GM12892 (cell line): Measurements from ENCODE around the gene ALAS2.

Experiments
- POLR2A ChIP-seq: IDR thresholded peaks from 2 replicates; pipeline ENCODE4 v1.6.1; 2011; ENCODE audit warnings: low read depth, low read length, control low read depth
- POLR2AphosphoS5 ChIP-seq: IDR thresholded peaks from 2 replicates; pipeline ENCODE4 v1.6.1; 2011; ENCODE audit warnings: low read depth, low read length, control low read depth
- TAF1 ChIP-seq: IDR thresholded peaks from 2 replicates; pipeline ENCODE4 v1.6.1; 2011; ENCODE audit warnings: low read depth, mild to moderate bottlenecking, control low read depth, low read length, borderline replicate concordance

DNA sequence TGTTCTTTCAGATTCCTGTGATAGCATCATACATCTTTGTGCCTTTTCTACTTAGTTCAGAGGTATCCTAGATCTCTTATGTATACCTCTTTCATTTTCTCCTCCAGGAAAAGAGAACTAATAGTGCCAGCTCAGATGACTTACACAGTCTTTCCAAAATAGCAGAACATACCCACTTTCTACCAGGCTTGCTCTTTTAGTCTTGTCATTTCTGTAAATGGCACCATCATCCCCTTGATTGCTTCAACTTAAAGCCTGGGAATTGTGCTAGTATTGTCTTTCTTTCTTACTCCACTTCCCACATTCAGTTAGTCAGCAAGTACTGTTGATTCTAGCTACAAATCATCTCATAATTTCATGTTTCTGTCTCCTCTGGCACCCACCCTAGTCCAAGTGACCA is 25.5 kb downstream of the ALAS2 start:
- TF ChIP-seq POLR2A = no peak
- no peak for TF ChIP-seq POLR2AphosphoS5
- no peak for TF ChIP-seq TAF1
